Uterus (tissue), 4 donors: Measurements from ENCODE around the gene CDH4. TPM values are rescaled to one million over a fixed set of nuclear protein-coding genes. Genes with fewer than 3 reads are reported as not detected.

Experiments
- DNase-seq, 2 donors: peaks; one replicate each; pipeline ENCODE4 v3.0.0-alpha.2; 2019 to 2020
- H3K27ac ChIP-seq, 2 donors: fragments of 200-600 bp; sonication (generic); 1 replicate in 1 of 2; 2 replicates in 1 of 2; pipeline ENCODE4 v1.5.1; 2016 to 2018
- H3K27me3 ChIP-seq, 2 donors: fragments of 200-600 bp; sonication (generic); one replicate each; pipeline ENCODE4 v1.5.1; 2018 to 2019; ENCODE audit warnings: control low read depth in 1 of 2
- H3K36me3 ChIP-seq, 2 donors: fragments of 200-600 bp; sonication (generic); one replicate each; pipeline ENCODE4 v1.5.1; 2019; ENCODE audit warnings: control low read depth in 1 of 2
- H3K4me1 ChIP-seq, 2 donors: fragments of 200-600 bp; sonication (generic); one replicate each; pipeline ENCODE4 v1.5.1; 2018 to 2019; ENCODE audit warnings: control low read depth in 1 of 2
- H3K4me3 ChIP-seq, 2 donors: fragments of 200-600 bp; sonication (generic); 1 replicate in 1 of 2; 2 replicates in 1 of 2; pipeline ENCODE4 v1.5.1; 2018 to 2019; ENCODE audit warnings: mild to moderate bottlenecking in 1 of 2
- H3K9me3 ChIP-seq, 2 donors: fragments of 200-600 bp; sonication (generic); one replicate each; pipeline ENCODE4 v1.5.1; 2019; ENCODE audit warnings: control low read depth in 1 of 2
- POLR2A ChIP-seq, 2 donors: fragments of 450-650 bp; IDR thresholded peaks; one replicate each; pipeline ENCODE4 v1.6.1; 2016; ENCODE audit warnings: antibody characterized with exemption in 2 of 2, mild to moderate bottlenecking in 1 of 2, moderate library complexity in 1 of 2
- intact Hi-C: fragments of 100-400 bp; cut with DNase I; formaldehyde crosslinking; loops from one replicate; pipeline ENCODE4 v1.15.1; 2023; ENCODE audit warnings: low total_unique reads
- total RNA-seq, 4 donors: library from RNA; depleted of rRNA in 3 of 4; stranded (reverse); fragments of >200 nt in 3 of 4; gene quantifications; one replicate each; pipeline versions ENCODE4 v1.1.0 to v1.2.4, GENCODE V29; 2014 to 2023
- TF ChIP-seq, protein P1 (sequence below), 4 experiments: fragments of 200-600 bp in 2 of 4; fragments of 450-650 bp in 2 of 4; sonication (generic) in 2 of 4; IDR thresholded peaks; one replicate each; pipeline ENCODE4 v1.5.1; 2016 to 2019; ENCODE audit warnings: antibody characterized with exemption in 4 of 4, mild to moderate bottlenecking in 2 of 4, moderate library complexity in 1 of 4
- donor health status: DM: yes; HTN: yes; CAD: no.

Gene CDH4
- total RNA-seq, 4 donors from 2014 or later: under 0.01 to 0.55 TPM; not detected in 2

DNA sequence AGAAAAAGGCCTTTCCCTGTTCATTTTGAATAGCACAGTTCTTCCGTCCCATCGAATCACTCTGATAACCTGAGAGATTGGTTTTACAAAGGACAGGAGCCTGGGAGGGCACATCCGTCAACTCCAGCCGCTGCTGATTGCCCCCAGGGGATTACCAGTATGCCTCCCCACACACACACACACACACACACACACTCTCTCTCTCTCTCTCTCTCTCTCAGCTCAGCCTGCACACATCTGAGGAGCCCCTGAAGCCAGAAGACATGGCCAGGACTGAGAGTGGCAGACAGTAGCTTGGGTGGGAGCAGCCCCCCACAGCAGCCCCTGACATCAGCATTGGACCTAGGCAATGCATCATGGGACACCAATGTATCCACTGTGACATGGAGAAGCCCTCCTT, 13.2 kb upstream of the CDH4 start:
- no peak for DNase-seq
- no peak for TF ChIP-seq POLR2A (IDR thresholded peaks at IDR 0.05)
- TF ChIP-seq, protein P1, sequence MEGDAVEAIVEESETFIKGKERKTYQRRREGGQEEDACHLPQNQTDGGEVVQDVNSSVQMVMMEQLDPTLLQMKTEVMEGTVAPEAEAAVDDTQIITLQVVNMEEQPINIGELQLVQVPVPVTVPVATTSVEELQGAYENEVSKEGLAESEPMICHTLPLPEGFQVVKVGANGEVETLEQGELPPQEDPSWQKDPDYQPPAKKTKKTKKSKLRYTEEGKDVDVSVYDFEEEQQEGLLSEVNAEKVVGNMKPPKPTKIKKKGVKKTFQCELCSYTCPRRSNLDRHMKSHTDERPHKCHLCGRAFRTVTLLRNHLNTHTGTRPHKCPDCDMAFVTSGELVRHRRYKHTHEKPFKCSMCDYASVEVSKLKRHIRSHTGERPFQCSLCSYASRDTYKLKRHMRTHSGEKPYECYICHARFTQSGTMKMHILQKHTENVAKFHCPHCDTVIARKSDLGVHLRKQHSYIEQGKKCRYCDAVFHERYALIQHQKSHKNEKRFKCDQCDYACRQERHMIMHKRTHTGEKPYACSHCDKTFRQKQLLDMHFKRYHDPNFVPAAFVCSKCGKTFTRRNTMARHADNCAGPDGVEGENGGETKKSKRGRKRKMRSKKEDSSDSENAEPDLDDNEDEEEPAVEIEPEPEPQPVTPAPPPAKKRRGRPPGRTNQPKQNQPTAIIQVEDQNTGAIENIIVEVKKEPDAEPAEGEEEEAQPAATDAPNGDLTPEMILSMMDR (IDR thresholded peaks at IDR 0.05): no peak
- H3K9me3 ChIP-seq: no peaks in the 10 kb centered on the region
- no peak overlapping the region for H3K4me3 ChIP-seq
- H3K27me3 ChIP-seq: no peaks in the 10 kb centered on the region
- no peak overlapping the region for H3K27ac ChIP-seq
- no peaks in the 10 kb centered on the region for H3K36me3 ChIP-seq
- H3K4me1 ChIP-seq: no peaks in the 10 kb centered on the region
- intact Hi-C loops: no loop called here

DNA sequence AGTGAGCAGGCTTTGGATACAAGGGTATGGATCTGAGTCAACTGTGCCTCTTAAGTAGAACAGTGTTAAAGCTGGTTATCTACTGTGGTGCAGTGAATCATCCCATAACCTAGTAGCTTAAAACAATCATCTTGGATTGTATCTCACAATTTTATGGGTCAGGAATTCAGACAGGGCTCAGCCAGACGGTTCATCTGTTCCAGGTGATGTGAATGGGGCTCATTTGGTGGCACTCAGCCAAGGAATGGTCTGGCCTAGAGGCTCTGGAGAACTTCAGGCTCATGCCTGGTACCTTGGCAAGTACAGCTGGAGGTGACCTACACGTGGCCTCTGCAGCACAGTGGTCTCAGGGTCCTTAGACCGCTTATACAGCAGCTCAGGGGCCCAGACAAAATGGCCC, 11.2 kb upstream of the CDH4 start:
- TF ChIP-seq POLR2A (IDR thresholded peaks at IDR 0.05): no peak
- H3K4me1 ChIP-seq: no peaks in the 10 kb centered on the region
- H3K9me3 ChIP-seq: no peaks in the 10 kb centered on the region
- no peaks in the 10 kb centered on the region for H3K27me3 ChIP-seq
- H3K27ac ChIP-seq: no peak overlapping the region
- intact Hi-C loops: no loop called here
- no peak for DNase-seq
- no peak overlapping the region for H3K4me3 ChIP-seq
- no peaks in the 10 kb centered on the region for H3K36me3 ChIP-seq

DNA sequence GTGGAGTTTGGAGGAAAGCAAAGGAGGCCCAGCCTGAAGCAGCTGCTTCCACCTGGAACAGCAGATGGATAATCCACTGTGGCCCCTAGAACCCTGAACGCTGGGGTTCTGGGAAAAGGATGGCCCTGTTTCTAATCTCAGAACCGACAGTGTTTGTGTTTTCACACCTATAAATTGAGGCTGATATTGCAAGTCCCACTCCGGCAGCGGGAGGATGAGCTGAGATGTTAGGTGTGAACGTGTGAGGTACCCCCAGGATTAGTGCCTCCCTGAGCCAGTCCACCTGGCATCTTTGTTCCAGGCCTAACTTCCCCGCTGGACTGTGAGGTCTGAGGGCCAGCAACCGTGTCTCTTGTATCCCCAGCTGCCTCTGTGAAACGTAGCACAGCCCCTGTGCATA, 7.8 kb upstream of the CDH4 start:
- no peak overlapping the region for H3K4me3 ChIP-seq
- no peak overlapping the region for H3K27ac ChIP-seq
- no peaks in the 10 kb centered on the region for H3K9me3 ChIP-seq
- H3K36me3 ChIP-seq: no peaks in the 10 kb centered on the region
- no peak for DNase-seq
- intact Hi-C loops: no loop called here
- no peaks in the 10 kb centered on the region for H3K27me3 ChIP-seq
- TF ChIP-seq, protein P1 (IDR thresholded peaks at IDR 0.05): no peak
- no peak for TF ChIP-seq POLR2A (IDR thresholded peaks at IDR 0.05)
- no peaks in the 10 kb centered on the region for H3K4me1 ChIP-seq

DNA sequence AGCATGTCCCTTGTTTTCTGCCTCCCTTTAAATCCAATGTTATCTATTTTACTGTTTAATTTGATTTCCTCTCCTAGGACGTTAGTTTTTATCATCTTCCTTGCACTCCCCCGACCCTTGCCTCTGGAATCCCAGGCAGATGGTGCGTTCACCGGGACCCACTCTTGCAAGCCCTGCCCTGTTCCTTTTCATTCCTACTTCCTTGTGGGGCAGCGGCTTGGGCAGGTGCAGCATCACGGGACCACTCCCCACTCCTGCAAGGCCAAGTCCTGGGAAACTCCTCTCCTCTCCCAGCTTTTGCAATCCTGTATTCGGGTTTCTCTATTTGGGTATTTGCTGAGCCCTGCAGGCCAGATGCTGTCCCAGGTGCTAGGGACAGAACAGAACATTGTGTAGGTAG, 5.8 kb upstream of the CDH4 start:
- Histone ChIP-seq H3K36me3 (no peaks in the 10 kb centered on the region), H3K4me1 (no peaks in the 10 kb centered on the region), H3K27me3 (no peaks in the 10 kb centered on the region), H3K27ac (no peak overlapping the region), H3K9me3 (no peaks in the 10 kb centered on the region), H3K4me3 (no peak overlapping the region)
- intact Hi-C loops: no loop called here
- TF ChIP-seq POLR2A (IDR thresholded peaks at IDR 0.05): no peak
- TF ChIP-seq, protein P1 (IDR thresholded peaks at IDR 0.05): no peak
- no peak for DNase-seq

DNA sequence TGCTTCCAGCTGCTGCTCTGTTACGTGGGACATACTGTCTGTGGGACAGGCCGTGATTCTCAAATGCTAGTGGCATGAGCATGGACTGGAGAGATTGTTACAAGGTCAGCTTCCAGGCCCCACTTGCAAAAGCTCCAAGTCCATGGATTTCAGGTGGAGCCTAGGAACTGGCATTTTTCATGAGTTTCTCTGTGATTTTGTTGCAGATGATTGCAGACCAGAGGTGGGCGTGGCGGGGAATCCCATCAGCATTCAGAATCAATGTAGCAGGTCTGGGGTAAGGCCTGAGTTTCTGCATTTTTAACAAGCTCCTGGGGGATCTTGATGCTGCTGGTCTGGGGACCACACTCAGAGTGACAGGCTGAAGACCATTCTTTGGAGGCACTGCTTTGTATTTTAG, 2.4 kb upstream of the CDH4 start:
- Histone ChIP-seq H3K27ac (no peak overlapping the region), H3K9me3 (no peaks in the 10 kb centered on the region), H3K27me3 (peaks cover 0 to 3% of the 10 kb centered on the region in 2 donors), H3K36me3 (no peaks in the 10 kb centered on the region), H3K4me1 (peaks cover 0 to 11% of the 10 kb centered on the region in 2 donors), H3K4me3 (no peak overlapping the region)
- no peak for TF ChIP-seq POLR2A (IDR thresholded peaks at IDR 0.05)
- TF ChIP-seq, protein P1 (IDR thresholded peaks at IDR 0.05): no peak
- no peak for DNase-seq
- intact Hi-C loops: no loop called here
